NB4 (cell line): ENCODE data around the gene SLCO3A1.

Experiments used
- POLR2A ChIP-seq: IDR thresholded peaks from 2 replicates; pipeline ENCODE4 v1.6.1; 2011; ENCODE audit warnings: mild to moderate bottlenecking; ENCODE audit not compliant: insufficient read length; ENCODE audit errors: extremely low read depth
- TF ChIP-seq, protein P1 (sequence below): IDR thresholded peaks from one replicate; pipeline ENCODE4 v1.5.1; 2012; ENCODE audit warnings: low read depth, low read length

DNA sequence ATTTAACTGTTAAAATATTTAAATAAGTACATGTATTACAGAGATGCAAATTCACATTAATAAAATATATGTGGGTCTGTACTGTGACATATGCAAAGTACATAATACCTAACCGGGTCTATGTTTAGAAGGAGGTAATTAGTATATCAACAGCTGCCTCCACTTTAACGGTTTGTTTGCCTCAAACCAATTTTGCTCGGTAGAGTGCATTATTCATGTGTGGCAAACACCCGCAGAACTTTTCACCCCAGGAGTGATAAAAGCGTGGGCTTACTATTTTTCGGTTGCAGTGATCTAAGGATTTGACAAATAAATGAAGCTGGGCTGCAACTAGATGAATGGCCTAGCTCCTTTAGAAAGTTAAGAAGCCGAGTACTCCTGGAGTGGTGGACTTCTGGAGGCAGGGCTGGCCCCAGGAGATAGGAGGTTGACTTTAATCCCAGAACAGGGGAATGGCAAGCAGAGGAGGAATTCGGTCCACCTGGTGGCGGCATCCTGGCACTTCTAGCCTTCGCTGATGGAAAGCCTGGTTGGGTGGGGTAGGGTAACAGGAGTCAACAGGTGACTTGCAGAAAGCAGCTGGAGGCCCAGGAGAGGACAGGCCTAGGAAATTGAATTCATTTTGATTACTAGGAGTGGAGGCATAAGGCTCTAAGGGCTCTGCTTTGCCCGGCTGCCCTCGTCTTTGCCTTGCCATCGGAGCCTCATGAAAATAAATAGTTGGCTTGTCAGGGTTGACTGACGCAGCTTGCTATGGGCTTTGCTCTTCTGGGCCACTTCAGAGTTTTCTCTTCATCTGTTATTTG is 2.4 kb downstream of the SLCO3A1 start:
- no peak for TF ChIP-seq POLR2A
- TF ChIP-seq, protein P1, sequence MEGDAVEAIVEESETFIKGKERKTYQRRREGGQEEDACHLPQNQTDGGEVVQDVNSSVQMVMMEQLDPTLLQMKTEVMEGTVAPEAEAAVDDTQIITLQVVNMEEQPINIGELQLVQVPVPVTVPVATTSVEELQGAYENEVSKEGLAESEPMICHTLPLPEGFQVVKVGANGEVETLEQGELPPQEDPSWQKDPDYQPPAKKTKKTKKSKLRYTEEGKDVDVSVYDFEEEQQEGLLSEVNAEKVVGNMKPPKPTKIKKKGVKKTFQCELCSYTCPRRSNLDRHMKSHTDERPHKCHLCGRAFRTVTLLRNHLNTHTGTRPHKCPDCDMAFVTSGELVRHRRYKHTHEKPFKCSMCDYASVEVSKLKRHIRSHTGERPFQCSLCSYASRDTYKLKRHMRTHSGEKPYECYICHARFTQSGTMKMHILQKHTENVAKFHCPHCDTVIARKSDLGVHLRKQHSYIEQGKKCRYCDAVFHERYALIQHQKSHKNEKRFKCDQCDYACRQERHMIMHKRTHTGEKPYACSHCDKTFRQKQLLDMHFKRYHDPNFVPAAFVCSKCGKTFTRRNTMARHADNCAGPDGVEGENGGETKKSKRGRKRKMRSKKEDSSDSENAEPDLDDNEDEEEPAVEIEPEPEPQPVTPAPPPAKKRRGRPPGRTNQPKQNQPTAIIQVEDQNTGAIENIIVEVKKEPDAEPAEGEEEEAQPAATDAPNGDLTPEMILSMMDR = peak; percentile 12
